Large intestine (tissue), 12 donors: ENCODE measurements around the gene SFXN4. TPM values are rescaled to one million over a fixed set of nuclear protein-coding genes. Genes with fewer than 3 reads are reported as not detected.

Experiments
- DNase-seq, 2 donors: peaks; one replicate each; pipeline versions ENCODE4 v3.0.0 to v3.0.0-alpha.2; 2013
- H3K27ac ChIP-seq: one replicate; pipeline ENCODE4 v1.5.1; 2013; ENCODE audit warnings: low read length
- H3K27me3 ChIP-seq: 2 replicates; pipeline ENCODE4 v1.6.1; 2013; ENCODE audit warnings: low read length; ENCODE audit not compliant: control insufficient read depth, insufficient read depth
- H3K36me3 ChIP-seq: 2 replicates; pipeline ENCODE4 v1.6.1; 2013; ENCODE audit warnings: low read length; ENCODE audit not compliant: control insufficient read depth, insufficient read depth
- H3K4me1 ChIP-seq: one replicate; pipeline ENCODE4 v1.6.1; 2013; ENCODE audit warnings: low read length; ENCODE audit not compliant: control insufficient read depth, insufficient read depth
- H3K4me3 ChIP-seq: one replicate; pipeline ENCODE4 v1.5.1; 2013; ENCODE audit warnings: low read length
- H3K9me3 ChIP-seq: one replicate; pipeline ENCODE4 v1.6.1; 2013; ENCODE audit warnings: mild to moderate bottlenecking, low read depth, low read length, moderate library complexity; ENCODE audit not compliant: control insufficient read depth
- WGBS: methylation state at CpG from one replicate; pipeline ENCODE4 v1.1.5; 2013; ENCODE audit warnings: low lambda C conversion rate; ENCODE audit not compliant: insufficient coverage; 5-methylcytosine and 5-hydroxymethylcytosine counted together
- long read RNA-seq, 11 donors: transcript quantifications; one replicate each; lab custom pipeline, GENCODE V29; 2026
- polyA plus RNA-seq: library from polyadenylated mRNA; unstranded; fragments of 120-200 nt; gene quantifications from one replicate; pipeline ENCODE4 v1.2.1, GENCODE V29; 2013

The SFXN4 gene, protein sequence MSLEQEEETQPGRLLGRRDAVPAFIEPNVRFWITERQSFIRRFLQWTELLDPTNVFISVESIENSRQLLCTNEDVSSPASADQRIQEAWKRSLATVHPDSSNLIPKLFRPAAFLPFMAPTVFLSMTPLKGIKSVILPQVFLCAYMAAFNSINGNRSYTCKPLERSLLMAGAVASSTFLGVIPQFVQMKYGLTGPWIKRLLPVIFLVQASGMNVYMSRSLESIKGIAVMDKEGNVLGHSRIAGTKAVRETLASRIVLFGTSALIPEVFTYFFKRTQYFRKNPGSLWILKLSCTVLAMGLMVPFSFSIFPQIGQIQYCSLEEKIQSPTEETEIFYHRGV
- polyA plus RNA-seq, result 39.1 TPM
- long read RNA-seq, donor 1, transcript SFXN4-201 (14 exons, 1,363 nt), result major isoform, 5 of 17 reads
- long read RNA-seq, donor 1, partial matches to known transcripts, result 12 of 17 reads
- long read RNA-seq, donor 1, other reads (novel, unspliced or antisense), result 0 of 17 reads
- long read RNA-seq, donor 2, transcript SFXN4-201 (14 exons, 1,363 nt), result major isoform, 8 of 41 reads
- long read RNA-seq, donor 2, partial matches to known transcripts, result 28 of 41 reads
- long read RNA-seq, donor 2, other reads (novel, unspliced or antisense), result 5 of 41 reads
- long read RNA-seq, donor 3, result 0 reads
- long read RNA-seq, donor 4, partial matches to known transcripts, result 0 of 1 reads
- long read RNA-seq, donor 4, other reads (novel, unspliced or antisense), result 0 of 1 reads
- long read RNA-seq, donor 5, transcript SFXN4-201 (14 exons, 1,363 nt), result major isoform, 5 of 17 reads
- long read RNA-seq, donor 5, partial matches to known transcripts, result 12 of 17 reads
- long read RNA-seq, donor 5, other reads (novel, unspliced or antisense), result 0 of 17 reads
- long read RNA-seq, donor 6, transcript SFXN4-201 (14 exons, 1,363 nt), result major isoform, 7 of 12 reads
- long read RNA-seq, donor 6, partial matches to known transcripts, result 5 of 12 reads
- long read RNA-seq, donor 6, other reads (novel, unspliced or antisense), result 0 of 12 reads
- long read RNA-seq, donor 7, partial matches to known transcripts, result 0 of 1 reads
- long read RNA-seq, donor 7, other reads (novel, unspliced or antisense), result 0 of 1 reads
- long read RNA-seq, donor 8, transcript SFXN4-201 (14 exons, 1,363 nt), result major isoform, 6 of 13 reads
- long read RNA-seq, donor 8, partial matches to known transcripts, result 7 of 13 reads
- long read RNA-seq, donor 8, other reads (novel, unspliced or antisense), result 0 of 13 reads
- long read RNA-seq, donor 9, transcript SFXN4-201 (14 exons, 1,363 nt), result major isoform, 5 of 15 reads
- long read RNA-seq, donor 9, partial matches to known transcripts, result 10 of 15 reads
- long read RNA-seq, donor 9, other reads (novel, unspliced or antisense), result 0 of 15 reads
- long read RNA-seq, donor 10, transcript SFXN4-201 (14 exons, 1,363 nt), result major isoform, 10 of 10 reads
- long read RNA-seq, donor 10, partial matches to known transcripts, result 0 of 10 reads
- long read RNA-seq, donor 10, other reads (novel, unspliced or antisense), result 0 of 10 reads
- long read RNA-seq, donor 11, transcript SFXN4-201 (14 exons, 1,363 nt), result major isoform, 9 of 9 reads
- long read RNA-seq, donor 11, partial matches to known transcripts, result 0 of 9 reads
- long read RNA-seq, donor 11, other reads (novel, unspliced or antisense), result 0 of 9 reads

DNA sequence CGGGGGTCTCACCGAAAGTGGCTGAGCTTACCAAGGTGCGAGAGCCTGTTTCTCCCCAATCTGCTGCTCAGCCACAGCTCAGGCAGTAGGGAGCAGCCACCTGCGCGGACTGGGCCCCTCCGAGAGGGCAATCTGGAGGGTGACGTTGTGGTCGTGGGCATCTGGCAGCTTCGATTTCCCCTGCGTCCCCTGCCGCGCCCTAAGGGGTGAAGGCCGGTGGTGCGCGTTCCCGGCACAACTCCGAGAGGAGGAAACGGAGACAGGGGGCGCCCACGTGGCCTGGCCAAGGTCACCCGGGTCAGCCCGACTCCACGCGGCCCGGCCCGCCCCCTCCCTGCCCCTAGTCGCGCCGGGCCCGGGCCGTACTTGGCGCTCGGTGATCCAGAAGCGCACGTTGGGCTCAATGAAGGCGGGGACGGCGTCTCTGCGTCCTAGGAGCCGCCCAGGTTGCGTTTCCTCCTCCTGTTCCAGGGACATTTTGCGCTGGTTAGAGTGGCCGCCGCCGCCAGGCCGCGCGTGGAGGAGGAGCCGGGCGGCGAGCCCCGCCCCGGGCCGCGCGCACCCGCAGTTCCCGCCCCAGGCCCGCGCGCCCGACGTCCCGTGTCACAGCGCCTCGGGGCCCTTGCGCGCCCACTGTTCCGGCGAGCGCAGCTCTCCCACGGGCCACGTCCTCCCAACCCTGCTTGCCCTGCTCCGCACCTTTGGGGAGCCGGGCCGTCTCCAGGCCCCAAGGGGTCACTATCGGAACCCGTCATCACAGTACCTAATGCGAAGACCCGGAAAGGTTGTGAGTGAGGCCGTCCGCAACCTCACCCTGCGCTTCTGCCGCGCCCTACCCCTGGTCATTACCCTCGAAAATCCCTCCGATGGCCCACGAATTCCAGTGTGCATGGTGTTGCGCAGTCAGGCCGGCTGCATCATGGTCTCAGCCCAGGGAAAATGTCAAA lies at the start of gene SFXN4:
TSS of gene SFXN4 (minus strand) at position 544 of the 947 bp plus-strand sequence. CDS start at position 477, 67 bp downstream.
- WGBS, result no CpG with 5 or more reads among the region's 90 CpGs
- Histone ChIP-seq H3K36me3 (peaks cover 41% of the 10 kb centered on the region), H3K4me3 (peak within 1 kb of the TSS; percentile 96), H3K9me3 (no peaks in the 10 kb centered on the region), H3K27ac (peak within 1 kb of the TSS; percentile 83), H3K27me3 (no peaks in the 10 kb centered on the region), H3K4me1 (peaks cover 2% of the 10 kb centered on the region)
- DNase-seq, result peak; percentile 63 to 90

DNA sequence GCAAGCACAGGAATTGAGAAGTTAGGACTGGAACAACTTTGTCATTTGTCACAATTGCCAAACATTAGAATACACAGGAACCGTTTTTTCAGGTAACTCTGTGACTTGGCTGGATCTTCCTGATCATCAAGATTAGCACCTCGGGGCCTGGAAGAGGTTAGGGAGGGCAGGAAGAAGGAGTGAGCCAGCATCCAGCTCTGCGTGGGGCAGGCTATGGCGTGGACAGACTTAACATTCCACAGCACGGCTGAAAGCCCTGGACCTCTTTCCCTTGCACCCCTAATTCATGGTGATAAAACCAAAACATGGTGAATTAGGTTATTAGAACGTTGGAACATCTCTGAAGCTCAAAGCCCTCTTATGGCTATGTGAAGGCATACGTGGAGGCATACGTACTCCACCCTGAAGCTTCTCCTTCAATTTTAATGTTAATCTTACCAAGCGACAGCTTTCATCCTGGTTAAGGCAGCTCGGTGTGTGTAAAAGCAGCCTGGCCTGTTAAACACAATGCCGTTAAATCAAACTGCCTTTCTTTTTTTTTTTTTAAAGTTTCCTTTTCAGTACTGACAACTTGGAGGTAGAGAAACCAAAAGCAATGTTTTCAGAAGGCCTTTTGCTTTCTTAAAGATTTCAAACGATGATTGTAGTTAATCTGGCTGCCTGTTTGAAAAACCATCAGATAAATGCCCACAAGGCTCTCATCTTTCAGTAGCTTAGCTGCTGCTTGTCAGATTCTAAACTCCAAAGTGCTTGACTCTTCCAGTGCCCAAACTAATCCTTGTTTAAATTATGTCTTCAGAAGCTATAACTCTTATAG lies 46.3 kb upstream of the SFXN4 start:
- Histone ChIP-seq H3K27ac (peak overlapping the region; percentile 53), H3K36me3 (peaks cover 3% of the 10 kb centered on the region), H3K4me3 (no peak overlapping the region), H3K27me3 (no peaks in the 10 kb centered on the region), H3K9me3 (no peaks in the 10 kb centered on the region), H3K4me1 (peaks cover 27% of the 10 kb centered on the region)
- WGBS, result 80% methylated on average over 1 of the region's 12 CpGs
- no peak for DNase-seq

DNA sequence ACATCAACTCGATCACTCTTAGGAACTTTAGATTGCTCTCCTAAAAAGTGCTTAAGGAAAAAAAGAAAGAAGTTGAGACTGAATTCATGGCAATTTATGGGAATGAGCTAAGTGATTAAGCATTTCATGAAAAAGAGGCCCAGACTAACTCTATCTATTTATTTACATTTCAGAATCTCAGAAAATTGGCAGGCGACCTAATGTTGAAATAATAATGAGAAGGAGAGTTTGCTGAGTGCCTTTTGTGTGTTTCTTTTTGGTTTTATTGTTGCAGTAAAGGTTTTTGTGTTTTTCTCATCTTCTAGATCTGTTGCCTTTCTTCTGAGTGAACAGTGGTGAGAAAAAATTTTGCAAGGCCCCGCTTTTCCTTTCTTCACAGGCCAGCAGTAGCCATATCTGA lies 45.7 kb upstream of the SFXN4 start:
- Histone ChIP-seq H3K27me3 (no peaks in the 10 kb centered on the region), H3K4me3 (no peak overlapping the region), H3K9me3 (no peaks in the 10 kb centered on the region), H3K4me1 (peaks cover 28% of the 10 kb centered on the region), H3K27ac (peak overlapping the region; percentile 53), H3K36me3 (peaks cover 3% of the 10 kb centered on the region)
- DNase-seq, result peak in 1 of 2 donors; percentile 27
- no CpG with 5 or more reads among the region's 3 CpGs for WGBS

DNA sequence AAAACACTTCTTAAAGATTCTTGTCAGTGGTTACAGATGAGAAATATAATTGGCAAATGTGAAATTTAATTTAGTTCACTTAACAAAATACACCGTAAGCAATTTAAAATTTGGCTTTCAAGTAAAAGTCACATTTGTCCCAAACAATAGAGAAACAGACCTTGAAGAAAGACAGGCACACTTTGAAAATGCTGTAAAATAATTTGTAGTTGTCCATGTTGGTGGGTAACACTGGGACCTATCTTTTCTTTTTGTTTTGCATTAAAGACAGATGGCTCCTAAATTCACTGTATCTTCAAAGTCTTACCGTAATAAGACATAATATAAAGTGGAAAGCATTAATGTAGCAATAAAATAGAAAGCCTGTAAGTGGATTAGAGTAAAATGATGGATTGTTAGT lies 45.1 kb upstream of the SFXN4 start:
- H3K27me3 ChIP-seq, result no peaks in the 10 kb centered on the region
- 84% methylated on average over 2 of the region's 2 CpGs for WGBS
- H3K36me3 ChIP-seq, result peaks cover 3% of the 10 kb centered on the region
- no peak overlapping the region for H3K4me3 ChIP-seq
- no peak for DNase-seq
- no peak overlapping the region for H3K27ac ChIP-seq
- no peaks in the 10 kb centered on the region for H3K9me3 ChIP-seq
- H3K4me1 ChIP-seq, result peaks cover 30% of the 10 kb centered on the region

DNA sequence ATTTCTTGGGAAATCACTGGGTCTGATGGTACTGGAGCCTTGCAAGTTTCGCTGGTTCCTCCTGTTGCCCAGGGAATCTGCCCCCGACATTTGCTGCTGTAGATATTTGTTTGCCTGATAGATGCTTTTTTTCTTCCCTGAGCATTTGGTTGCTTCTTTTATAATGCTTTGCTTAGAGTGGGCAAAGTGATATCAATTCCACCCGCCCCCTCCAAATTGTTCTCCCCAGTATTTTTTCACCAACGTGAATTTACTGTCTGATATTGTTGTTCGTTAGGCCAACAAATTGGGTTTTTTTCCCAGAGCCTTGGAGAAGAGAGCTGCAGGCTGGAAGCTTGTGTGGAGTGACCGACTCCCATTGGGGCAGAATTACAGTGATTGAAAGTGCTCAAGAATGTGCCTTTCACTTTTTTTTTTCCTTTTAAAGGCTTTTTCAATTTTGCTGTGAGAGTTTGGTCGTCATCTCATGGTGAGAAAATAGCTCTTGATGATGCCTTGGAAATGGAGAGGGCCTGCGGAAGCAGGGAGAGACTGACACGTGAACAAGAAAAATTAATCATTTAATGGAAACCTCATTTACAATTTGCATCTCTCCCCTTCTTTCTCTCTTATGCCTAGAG lies 44.3 kb upstream of the SFXN4 start:
- Histone ChIP-seq H3K27ac (peak overlapping the region; percentile 5), H3K4me1 (peaks cover 30% of the 10 kb centered on the region), H3K27me3 (no peaks in the 10 kb centered on the region), H3K4me3 (no peak overlapping the region), H3K9me3 (no peaks in the 10 kb centered on the region), H3K36me3 (peaks cover 3% of the 10 kb centered on the region)
- peak in 1 of 2 donors; percentile 35 for DNase-seq
- WGBS, result 67% methylated on average over 3 of the region's 9 CpGs

DNA sequence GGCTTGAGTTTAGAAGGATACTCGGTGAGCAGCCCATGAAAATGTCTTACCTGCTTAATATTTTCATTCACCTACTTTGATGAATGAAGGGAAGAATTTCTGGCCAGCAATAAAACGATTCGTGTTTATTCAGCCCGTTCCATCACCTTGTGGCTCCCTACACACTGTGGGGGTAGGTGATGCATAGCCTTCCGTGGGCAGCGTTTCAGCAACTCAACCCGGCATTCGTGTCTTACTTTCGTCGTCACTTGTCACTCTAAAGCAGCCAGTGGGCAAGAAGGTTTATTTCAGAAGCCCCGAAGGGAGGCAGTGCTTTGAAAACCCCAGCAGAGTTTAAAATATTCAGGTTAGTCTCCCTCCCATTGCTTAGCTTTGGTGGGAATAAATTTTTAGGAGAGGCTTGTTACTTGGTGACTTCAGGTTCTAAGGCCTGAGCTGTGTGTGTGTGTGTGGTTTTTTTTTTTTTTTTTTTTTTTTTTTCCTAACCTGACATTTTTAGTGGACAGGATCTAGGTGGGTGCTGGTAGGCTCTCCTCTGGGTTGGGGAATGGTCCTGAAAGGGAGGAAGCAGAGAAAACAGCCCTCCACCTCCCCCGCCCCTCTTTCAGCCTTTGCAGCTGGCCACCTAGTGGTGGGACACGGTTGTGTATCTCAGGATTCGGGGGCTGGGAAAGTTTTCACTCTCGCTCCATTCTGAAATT lies 43.7 kb upstream of the SFXN4 start:
- H3K27ac ChIP-seq, result peak overlapping the region; percentile 59
- peaks cover 30% of the 10 kb centered on the region for H3K4me1 ChIP-seq
- H3K9me3 ChIP-seq, result no peaks in the 10 kb centered on the region
- peak in 1 of 2 donors; percentile 67 for DNase-seq
- peak overlapping the region; percentile 54 for H3K4me3 ChIP-seq
- no peaks in the 10 kb centered on the region for H3K27me3 ChIP-seq
- 40% methylated on average over 1 of the region's 15 CpGs for WGBS
- peaks cover 3% of the 10 kb centered on the region for H3K36me3 ChIP-seq

DNA sequence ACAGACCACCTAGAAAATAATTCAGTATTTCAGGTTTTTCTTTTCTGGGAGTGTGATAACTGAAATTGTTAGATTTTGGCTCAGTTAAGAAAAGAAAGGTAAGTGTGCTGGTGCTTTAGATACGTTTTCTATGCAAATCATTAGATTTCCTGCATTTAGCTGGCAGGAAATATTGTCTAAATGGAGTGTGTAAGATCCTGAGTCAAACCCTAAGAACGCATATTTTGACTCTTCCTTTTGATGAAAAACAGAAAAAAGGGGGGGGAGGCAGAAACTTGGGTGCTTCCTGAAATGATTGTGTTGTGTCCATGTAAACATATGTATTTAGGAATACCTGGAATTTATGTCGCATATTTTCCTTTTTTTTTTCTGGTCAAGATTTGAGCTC lies 43.0 kb upstream of the SFXN4 start:
- DNase-seq, result peak in 1 of 2 donors; percentile 20
- peak overlapping the region; percentile 59 for H3K27ac ChIP-seq
- H3K4me3 ChIP-seq, result peak overlapping the region; percentile 54
- no peaks in the 10 kb centered on the region for H3K9me3 ChIP-seq
- peaks cover 30% of the 10 kb centered on the region for H3K4me1 ChIP-seq
- peaks cover 3% of the 10 kb centered on the region for H3K36me3 ChIP-seq
- 35% methylated on average over 3 of the region's 3 CpGs for WGBS
- no peaks in the 10 kb centered on the region for H3K27me3 ChIP-seq
